A549 (cell line): ENCODE measurements around the gene GTPBP6. TPM values are rescaled to one million over a fixed set of nuclear protein-coding genes. Genes with fewer than 3 reads are reported as not detected.

ENCODE experiments used
- ATAC-seq, 2 experiments: fragments of 200-7000 bp in 1 of 2; fragments of >200 bp in 1 of 2; cut with Nextera tagmentation in 1 of 2; cut with Tn5 transposase in 1 of 2; 3 replicates each; pipeline versions ENCODE4 v1.8.0 to v1.9.1; 2018 to 2020; ENCODE audit warnings: mild to moderate bottlenecking in 1 of 2, moderate library complexity in 1 of 2
- CTCF ChIA-PET: fragments of 300-600 bp; sonication (Branson Sonifier 250); formaldehyde crosslinking; extraction: SDS; loops from one replicate; lab custom pipeline; 2021; ENCODE audit warnings: antibody characterized with exemption, inconsistent platforms; lab: Yijun Ruan, JAX
- POLR2A ChIA-PET: fragments of 350-600 bp; formaldehyde crosslinking; extraction: SDS; loops from one replicate; lab custom pipeline; 2021; ENCODE audit warnings: antibody characterized with exemption, inconsistent platforms; lab: Yijun Ruan, JAX
- DNase-seq, 2 experiments: peaks; one replicate each; pipeline versions ENCODE4 v3.0.0 to v3.0.0-alpha.2; 2011 to 2016; ENCODE audit warnings: low read depth in 1 of 2, low spot score in 1 of 2
- FAIRE-seq: peaks from 2 replicates; lab custom pipeline; 2011; peaks lifted over from hg19 to GRCh38; lab: Jason Lieb, UNC
- H3K27ac ChIP-seq, 2 experiments: fragments of >200 bp; sonication (Bioruptor Twin); formaldehyde crosslinking; 3 replicates each; pipeline ENCODE4 v1.5.1; 2016 to 2017
- H3K4me1 ChIP-seq: fragments of >200 bp; sonication (Bioruptor Twin); formaldehyde crosslinking; 3 replicates; pipeline ENCODE4 v1.6.1; 2016
- H3K4me2 ChIP-seq: fragments of >200 bp; sonication (Bioruptor Twin); formaldehyde crosslinking; 3 replicates; pipeline ENCODE4 v1.6.1; 2016
- H3K4me3 ChIP-seq: fragments of >200 bp; sonication (Bioruptor Twin); formaldehyde crosslinking; 3 replicates; pipeline ENCODE4 v1.5.1; 2016
- H3K9me3 ChIP-seq: fragments of >200 bp; sonication (Bioruptor Twin); formaldehyde crosslinking; 3 replicates; pipeline ENCODE4 v1.6.1; 2016
- CBX2 ChIP-seq: fragments of 200-600 bp; sonication (generic); IDR thresholded peaks from 2 replicates; pipeline ENCODE4 v1.6.1; 2016; ENCODE audit warnings: low read depth, mild to moderate bottlenecking, borderline replicate concordance
- CEBPB ChIP-seq, 2 experiments: fragments of >200 bp in 1 of 2; sonication (Bioruptor Twin) in 1 of 2; formaldehyde crosslinking in 1 of 2; IDR thresholded peaks; 2 replicates each; pipeline ENCODE4 v1.6.1; 2012 to 2016
- ELK1 ChIP-seq: fragments of 150-350 bp; IDR thresholded peaks from 2 replicates; pipeline ENCODE4 v1.6.1; 2014; ENCODE audit warnings: low read depth, mild to moderate bottlenecking, low read length
- EP300 ChIP-seq, 2 experiments: fragments of >200 bp; sonication (Bioruptor Twin); formaldehyde crosslinking; IDR thresholded peaks; 2 replicates in 1 of 2; 3 replicates in 1 of 2; pipeline ENCODE4 v1.6.1; 2016 to 2017
- FOSB ChIP-seq: fragments of 250-450 bp; sonication (Bioruptor Pico); IDR thresholded peaks from 2 replicates; pipeline ENCODE4 v1.5.0; 2020; ENCODE audit warnings: mild to moderate bottlenecking, moderate library complexity
- GATA3 ChIP-seq: IDR thresholded peaks from 2 replicates; pipeline ENCODE4 v1.6.1; 2012; ENCODE audit warnings: borderline replicate concordance
- HES2 ChIP-seq: fragments of >200 bp; sonication (Bioruptor Twin); formaldehyde crosslinking; IDR thresholded peaks from 2 replicates; pipeline ENCODE4 v1.6.1; 2016
- KDM1A ChIP-seq: fragments of 200-600 bp; sonication (generic); IDR thresholded peaks from 2 replicates; pipeline ENCODE4 v1.6.1; 2016; ENCODE audit warnings: low read depth, mild to moderate bottlenecking
- KDM5A ChIP-seq: fragments of 200-600 bp; sonication (generic); IDR thresholded peaks from 2 replicates; pipeline ENCODE4 v1.6.1; 2016; ENCODE audit warnings: antibody characterized with exemption, mild to moderate bottlenecking
- MAZ ChIP-seq: fragments of 150-350 bp; IDR thresholded peaks from 2 replicates; pipeline ENCODE4 v1.6.1; 2014; ENCODE audit warnings: antibody characterized with exemption, low read depth, low read length, borderline replicate concordance
- MYC ChIP-seq: IDR thresholded peaks from 2 replicates; pipeline ENCODE4 v1.6.1; 2012; ENCODE audit warnings: mild to moderate bottlenecking, inconsistent platforms, low read length, improper control_type of control experiment, borderline replicate concordance
- NFE2L2 ChIP-seq: fragments of 150-350 bp; conservative IDR thresholded peaks from 2 replicates; pipeline ENCODE4 v1.6.1; 2014; ENCODE audit warnings: low read length
- POLR2A ChIP-seq: IDR thresholded peaks from 2 replicates; pipeline ENCODE4 v1.6.1; 2012; ENCODE audit warnings: mild to moderate bottlenecking, low read length
- RAD21 ChIP-seq, 2 experiments: fragments of >200 bp in 1 of 2; sonication (Bioruptor Twin) in 1 of 2; formaldehyde crosslinking in 1 of 2; IDR thresholded peaks in 1 of 2; conservative IDR thresholded peaks in 1 of 2; 2 replicates in 1 of 2; 3 replicates in 1 of 2; pipeline ENCODE4 v1.6.1; 2012 to 2018; ENCODE audit warnings: inconsistent platforms in 1 of 2
- RARB ChIP-seq: fragments of 250-450 bp; sonication (Bioruptor Pico); IDR thresholded peaks from 2 replicates; pipeline ENCODE4 v1.8.0; 2021; ENCODE audit warnings: mild to moderate bottlenecking, moderate library complexity
- RFX5 ChIP-seq: fragments of 450-650 bp; IDR thresholded peaks from 2 replicates; pipeline ENCODE4 v1.7.1; 2014; ENCODE audit warnings: antibody characterized with exemption, mild to moderate bottlenecking, moderate library complexity
- RNF2 ChIP-seq: fragments of 200-600 bp; sonication (generic); IDR thresholded peaks from 2 replicates; pipeline ENCODE4 v1.6.1; 2016; ENCODE audit warnings: low read depth, mild to moderate bottlenecking, antibody characterized with exemption, moderate library complexity, borderline replicate concordance
- SREBF2 ChIP-seq: fragments of 450-650 bp; IDR thresholded peaks from 2 replicates; pipeline ENCODE4 v1.6.1; 2014; ENCODE audit warnings: mild to moderate bottlenecking, moderate library complexity
- WGBS: methylation state at CpG from one replicate; pipeline ENCODE4 v1.1.6; 2017; ENCODE audit errors: missing lambda C conversion rate; 5-methylcytosine and 5-hydroxymethylcytosine counted together
- polyA plus RNA-seq, 4 experiments: library from polyadenylated mRNA; depleted of rRNA in 3 of 4; stranded (reverse); fragments of >200 nt; fragmentation: RNase III in 1 of 4; extraction: RNeasy Plus Mini Kit Qiagen cat#74134 plus additional on column Dnase treatment in 1 of 4; gene quantifications; 2 replicates in 3 of 4; 3 replicates in 1 of 4; pipeline ENCODE4 v1.2.3, GENCODE V29; 2011 to 2017
- TF ChIP-seq, protein P1 (sequence below): IDR thresholded peaks from 2 replicates; pipeline ENCODE4 v1.6.1; 2012; ENCODE audit warnings: low read depth, borderline replicate concordance

The GTPBP6 gene
- polyA plus RNA-seq, 2 of the 4 experiments (the other 2 are of a cell fraction): 26.0 to 41.2 TPM

- H3K4me1 ChIP-seq: peaks cover 8% of the 10 kb centered on the region; the same call in 1 of the 3 replicates
- no peaks in the 10 kb centered on the region for H3K9me3 ChIP-seq
- no peak overlapping the region for H3K4me3 ChIP-seq
- no peak for ATAC-seq
- WGBS: 90% methylated on average over 51 of the region's 51 CpGs
- no peak overlapping the region for H3K4me2 ChIP-seq
- peak in 1 of 2 experiments; percentile 54 for DNase-seq
- H3K27ac ChIP-seq: no peak overlapping the region
- ChIA-PET CTCF (no interaction called here), POLR2A (no interaction called here)
- no peak for TF ChIP-seq RAD21 (conservative IDR thresholded peaks at IDR 0.05 in 1 of 2, IDR thresholded peaks at IDR 0.05 in 1 of 2)
- TF ChIP-seq RNF2: no peak
- no peak for TF ChIP-seq MAZ
- no peak for TF ChIP-seq EP300 (IDR thresholded peaks at IDR 0.05)
- TF ChIP-seq MYC: no peak
- no peak for TF ChIP-seq RFX5
- FAIRE-seq: no peak
Observed at GRCh38 chrX:314781-315595, 3.6 kb downstream of the GTPBP6 start.

DNA sequence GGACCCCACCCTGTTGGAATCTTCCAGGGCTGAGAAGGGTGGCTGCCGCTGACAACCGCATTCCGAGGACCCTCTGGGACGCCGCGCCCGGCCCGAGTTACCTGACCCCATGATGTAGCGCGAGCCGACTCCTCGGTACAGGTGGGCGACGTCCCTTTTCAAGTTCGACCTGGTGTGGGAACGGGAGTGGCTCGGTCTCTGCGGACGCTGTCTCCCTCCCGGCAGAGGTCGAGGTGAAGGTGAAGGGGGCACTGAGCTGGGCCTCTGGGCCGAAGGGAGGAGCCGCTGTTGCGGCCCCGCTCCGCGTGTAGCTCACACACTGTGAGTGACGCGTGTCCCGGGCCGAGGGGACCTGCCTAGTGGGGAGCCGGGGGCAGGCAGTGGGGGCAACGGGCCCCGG is 4.5 kb downstream of the GTPBP6 start:
- no peak for FAIRE-seq
- WGBS: 94% methylated on average over 34 of the region's 34 CpGs
- no peak for ATAC-seq
- Histone ChIP-seq H3K4me3 (no peak overlapping the region), H3K9me3 (no peaks in the 10 kb centered on the region), H3K27ac (no peak overlapping the region), H3K4me2 (no peak overlapping the region), H3K4me1 (0 out of 3 replicates have a peak, but pooled peaks cover 7% of the 10 kb centered on the region)
- DNase-seq: no peak
- ChIA-PET CTCF (no interaction called here), POLR2A (no interaction called here)
- TF ChIP-seq CBX2 (no peak), KDM1A (no peak), RARB (CRISPR knock-in tag) (no peak), CEBPB (IDR thresholded peaks at IDR 0.05) (no peak)

DNA sequence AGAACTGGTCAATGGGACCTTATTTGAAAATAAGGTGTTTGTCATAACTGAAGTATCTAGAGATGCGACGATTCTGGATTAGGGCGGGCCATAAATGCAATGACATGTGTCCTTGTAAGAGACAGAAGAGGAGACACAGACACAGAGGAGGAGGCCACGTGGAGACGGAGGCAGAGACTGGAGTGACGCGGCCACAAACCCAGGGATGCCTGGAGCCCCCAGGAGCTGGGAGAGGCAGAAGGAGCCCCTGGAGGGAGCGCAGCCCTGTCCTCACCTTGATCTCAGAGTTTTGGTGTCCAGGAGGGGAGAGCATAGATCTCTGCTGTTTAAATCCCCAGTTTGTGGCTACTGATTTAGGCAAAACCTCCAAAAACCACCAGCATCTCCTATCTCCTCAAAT is 5.0 kb downstream of the GTPBP6 start:
- ChIA-PET POLR2A (no interaction called here), CTCF (no interaction called here)
- Histone ChIP-seq H3K4me3 (no peak overlapping the region), H3K4me2 (no peak overlapping the region), H3K4me1 (0 out of 3 replicates have a peak, but pooled peaks cover 7% of the 10 kb centered on the region), H3K27ac (no peak overlapping the region), H3K9me3 (no peaks in the 10 kb centered on the region)
- FAIRE-seq (no peak), DNase-seq (no peak), ATAC-seq (no peak)
- TF ChIP-seq ELK1 (no peak), RAD21 (conservative IDR thresholded peaks at IDR 0.05 in 1 of 2, IDR thresholded peaks at IDR 0.05 in 1 of 2) (no peak), KDM5A (no peak), SREBF2 (no peak), POLR2A (no peak), HES2 (no peak), NFE2L2 (no peak), FOSB (CRISPR knock-in tag) (no peak), GATA3 (no peak)
- TF ChIP-seq, protein P1, sequence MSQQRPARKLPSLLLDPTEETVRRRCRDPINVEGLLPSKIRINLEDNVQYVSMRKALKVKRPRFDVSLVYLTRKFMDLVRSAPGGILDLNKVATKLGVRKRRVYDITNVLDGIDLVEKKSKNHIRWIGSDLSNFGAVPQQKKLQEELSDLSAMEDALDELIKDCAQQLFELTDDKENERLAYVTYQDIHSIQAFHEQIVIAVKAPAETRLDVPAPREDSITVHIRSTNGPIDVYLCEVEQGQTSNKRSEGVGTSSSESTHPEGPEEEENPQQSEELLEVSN: no peak
- 84% methylated on average over 8 of the region's 8 CpGs for WGBS
